Activated CD4-positive, alpha-beta T cell treated with anti-CD3 and anti-CD28 coated beads, Interleukin-2, amount 10 ng/mL, durations not matched to agents 24 days and 14 days (primary cell): ENCODE results near the gene SLAMF6. TPM values are rescaled to one million over a fixed set of nuclear protein-coding genes. Genes with fewer than 3 reads are reported as not detected.

Source experiments
- DNase-seq: peaks from one replicate; pipeline ENCODE4 v3.0.0; 2022
- H3K27ac Mint-ChIP-seq: one replicate; pipeline ENCODE4 v1.8.0; 2022; ENCODE audit warnings: mild to moderate bottlenecking, mixed read lengths
- H3K27me3 Mint-ChIP-seq: one replicate; pipeline ENCODE4 v1.8.0; 2022; ENCODE audit warnings: mixed read lengths
- H3K36me3 Mint-ChIP-seq: one replicate; pipeline ENCODE4 v1.8.0; 2022; ENCODE audit warnings: low read depth, mild to moderate bottlenecking, mixed read lengths
- H3K4me1 Mint-ChIP-seq: one replicate; pipeline ENCODE4 v1.8.0; 2021; ENCODE audit warnings: mixed read lengths
- H3K4me3 Mint-ChIP-seq: one replicate; pipeline ENCODE4 v1.8.0; 2022; ENCODE audit warnings: mild to moderate bottlenecking, moderate library complexity, mixed read lengths
- H3K9me3 Mint-ChIP-seq: one replicate; pipeline ENCODE4 v1.8.0; 2021; ENCODE audit warnings: mixed read lengths
- intact Hi-C: fragments of 100-400 bp; cut with micrococcal nuclease; formaldehyde crosslinking; loops from one replicate; pipeline ENCODE4 v1.15.1; 2023
- total RNA-seq: library from RNA; stranded (reverse); gene quantifications from 2 replicates; pipeline ENCODE4 v1.2.3, GENCODE V29; 2022

The SLAMF6 gene
- total RNA-seq, 1 donor from 2014 or later = 53.8 TPM

DNA sequence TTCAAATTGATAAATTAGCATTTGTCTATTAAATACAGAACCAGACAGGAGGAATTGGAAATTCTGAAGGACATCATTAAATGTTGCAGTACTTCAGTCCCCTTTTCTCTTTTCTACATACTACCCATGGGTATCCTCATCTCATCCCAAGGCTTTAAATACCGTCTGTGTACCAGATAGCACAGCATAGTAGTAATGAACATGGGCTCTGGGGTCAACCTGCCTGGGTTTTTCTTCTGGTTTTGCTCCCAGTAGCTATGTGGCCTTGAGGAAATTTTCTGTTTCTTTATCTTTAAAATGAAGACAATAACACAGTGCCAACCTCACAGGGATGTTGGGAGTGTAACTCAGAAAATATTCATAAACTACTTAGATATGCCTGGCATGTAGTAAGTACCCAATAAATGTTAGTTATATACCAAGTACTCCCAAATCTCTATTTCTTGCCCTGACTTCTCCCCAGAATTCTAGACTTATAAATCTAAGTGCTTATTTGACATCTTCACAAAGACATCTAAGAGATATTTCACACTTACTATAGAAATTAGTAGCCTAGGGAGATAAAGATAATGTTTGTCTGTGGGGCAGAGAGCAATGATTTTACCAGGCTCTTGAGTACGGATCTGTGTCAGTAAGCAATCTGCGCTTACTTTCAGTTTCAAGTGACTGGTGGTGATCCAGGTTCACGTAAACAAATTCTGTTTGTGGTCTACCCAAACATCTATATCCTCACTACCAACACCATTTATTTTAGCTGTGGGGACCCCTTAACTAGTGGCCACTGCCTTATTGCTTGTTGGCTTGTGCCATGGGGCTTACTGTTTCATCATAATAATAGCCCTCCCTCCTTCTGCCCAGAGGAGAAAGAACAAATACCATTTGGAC lies 85.4 kb downstream of the SLAMF6 start:
- Mint-ChIP-seq H3K27ac (peak overlapping the region; percentile 97), H3K9me3 (peaks cover 10% of the 10 kb centered on the region), H3K4me3 (peak overlapping the region; percentile 85), H3K4me1 (peaks cover 38% of the 10 kb centered on the region), H3K36me3 (peaks cover 13% of the 10 kb centered on the region), H3K27me3 (no peaks in the 10 kb centered on the region)
- DNase-seq = peak; percentile 83
- intact Hi-C loops = loop anchor here (2.0 kb wide), 1 partner anchor 17 kb away; no protein-coding TSS in a partner anchor

DNA sequence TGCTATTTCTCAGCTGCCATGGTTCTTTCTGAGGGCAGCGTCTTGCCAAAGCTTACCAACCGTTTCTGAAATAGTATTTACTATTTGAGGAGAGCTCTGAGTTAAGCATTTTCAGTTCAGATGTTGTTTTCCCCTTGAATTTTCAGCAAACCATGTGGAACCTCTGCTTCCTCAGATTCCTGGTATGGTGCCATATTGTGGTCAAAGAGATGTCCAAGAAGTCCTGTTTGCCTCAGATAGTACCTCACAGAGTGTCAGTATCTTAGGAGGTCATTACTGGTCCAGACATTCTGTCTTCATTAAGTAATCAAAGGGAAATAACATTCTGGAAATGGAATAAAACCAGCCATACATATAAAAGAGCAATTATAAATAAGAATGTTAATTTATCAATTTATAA lies 86.1 kb downstream of the SLAMF6 start:
- Mint-ChIP-seq H3K9me3 (peaks cover 10% of the 10 kb centered on the region), H3K36me3 (peaks cover 13% of the 10 kb centered on the region), H3K27me3 (no peaks in the 10 kb centered on the region), H3K4me3 (peak overlapping the region; percentile 57), H3K4me1 (peaks cover 44% of the 10 kb centered on the region), H3K27ac (peak overlapping the region; percentile 84)
- no peak for DNase-seq
- intact Hi-C loops = no loop called here

Other genes starting within 250 kb of the SLAMF6 start
- 51.8 and 60.2 TPM in 2 replicates for gene PEX19, start 238.1 kb downstream of the SLAMF6 start, total RNA-seq
- gene COPA, start 180.0 kb downstream of the SLAMF6 start, total RNA-seq = 116 and 125 TPM in 2 replicates
- gene NCSTN, start 179.9 kb downstream of the SLAMF6 start, total RNA-seq = 73.6 and 81.1 TPM in 2 replicates
- gene NHLH1, start 156.2 kb downstream of the SLAMF6 start, total RNA-seq = 0.40 and 0.54 TPM in 2 replicates
- 0.02 and 0.05 TPM in 2 replicates for gene VANGL2, start 122.7 kb downstream of the SLAMF6 start, total RNA-seq
- gene CD84, start 56.2 kb upstream of the SLAMF6 start, total RNA-seq = 17.3 and 17.7 TPM in 2 replicates
- 113 and 114 TPM in 2 replicates for gene SLAMF1, start 123.8 kb upstream of the SLAMF6 start, total RNA-seq
- 206 and 208 TPM in 2 replicates for gene CD48, start 188.6 kb upstream of the SLAMF6 start, total RNA-seq
- 18.4 and 20.7 TPM in 2 replicates for gene SLAMF7, start 216.0 kb upstream of the SLAMF6 start, total RNA-seq